A549 (cell line): ENCODE results near the gene TIE1.

Experiments used
- HOXB5 ChIP-seq: fragments of 250-450 bp; sonication (Bioruptor Pico); IDR thresholded peaks from 2 replicates; pipeline ENCODE4 v1.5.0; 2020; ENCODE audit warnings: mild to moderate bottlenecking, moderate library complexity
- SMC3 ChIP-seq: fragments of >200 bp; sonication (Bioruptor Twin); formaldehyde crosslinking; IDR thresholded peaks from 3 replicates; pipeline ENCODE4 v1.6.1; 2018; ENCODE audit warnings: inconsistent platforms
- TF ChIP-seq, protein P1 (sequence below): fragments of >200 bp; sonication (Bioruptor Twin); formaldehyde crosslinking; IDR thresholded peaks from 3 replicates; pipeline ENCODE4 v1.5.1; 2016

DNA sequence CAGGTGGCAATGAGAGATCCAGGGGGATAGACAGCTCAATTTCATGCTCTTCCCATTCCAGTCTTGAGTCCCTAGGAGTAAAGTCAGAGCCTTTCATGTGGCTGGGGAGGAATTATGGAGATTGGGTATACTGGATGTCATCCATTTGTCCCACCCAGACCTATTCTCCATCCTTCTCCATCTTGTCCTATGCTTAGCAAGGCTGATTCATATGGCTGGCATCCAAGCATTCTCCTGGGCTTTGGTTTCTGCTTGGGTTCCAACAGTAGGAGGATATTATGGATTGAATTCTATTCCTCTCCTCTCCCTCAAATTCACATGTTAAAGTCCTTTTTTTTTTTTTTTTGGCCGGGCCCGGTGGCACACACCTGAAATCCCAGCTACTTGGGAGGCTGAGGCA lies 54.2 kb downstream of the TIE1 start:
- TF ChIP-seq SMC3 (no peak), HOXB5 (no peak)
- TF ChIP-seq, protein P1, sequence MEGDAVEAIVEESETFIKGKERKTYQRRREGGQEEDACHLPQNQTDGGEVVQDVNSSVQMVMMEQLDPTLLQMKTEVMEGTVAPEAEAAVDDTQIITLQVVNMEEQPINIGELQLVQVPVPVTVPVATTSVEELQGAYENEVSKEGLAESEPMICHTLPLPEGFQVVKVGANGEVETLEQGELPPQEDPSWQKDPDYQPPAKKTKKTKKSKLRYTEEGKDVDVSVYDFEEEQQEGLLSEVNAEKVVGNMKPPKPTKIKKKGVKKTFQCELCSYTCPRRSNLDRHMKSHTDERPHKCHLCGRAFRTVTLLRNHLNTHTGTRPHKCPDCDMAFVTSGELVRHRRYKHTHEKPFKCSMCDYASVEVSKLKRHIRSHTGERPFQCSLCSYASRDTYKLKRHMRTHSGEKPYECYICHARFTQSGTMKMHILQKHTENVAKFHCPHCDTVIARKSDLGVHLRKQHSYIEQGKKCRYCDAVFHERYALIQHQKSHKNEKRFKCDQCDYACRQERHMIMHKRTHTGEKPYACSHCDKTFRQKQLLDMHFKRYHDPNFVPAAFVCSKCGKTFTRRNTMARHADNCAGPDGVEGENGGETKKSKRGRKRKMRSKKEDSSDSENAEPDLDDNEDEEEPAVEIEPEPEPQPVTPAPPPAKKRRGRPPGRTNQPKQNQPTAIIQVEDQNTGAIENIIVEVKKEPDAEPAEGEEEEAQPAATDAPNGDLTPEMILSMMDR: no peak
